Retinal pigment epithelial cell (primary cell): ENCODE data around the gene ENPP7.

ENCODE experiments used
- DNase-seq: peaks from one replicate; pipeline ENCODE4 v3.0.0-alpha.2; 2010; ENCODE audit warnings: low read depth
- H3K4me3 ChIP-seq: 2 replicates; pipeline ENCODE4 v1.5.1; 2011; ENCODE audit warnings: mild to moderate bottlenecking, low read length, control low read depth, moderate library complexity
- CTCF ChIP-seq: conservative IDR thresholded peaks from 2 replicates; pipeline ENCODE4 v1.5.1; 2011; ENCODE audit warnings: low read depth, low read length, control low read depth, inconsistent platforms

Gene ENPP7

GRCh38 chr17:79789943-79790804 lies 59.4 kb downstream of the ENPP7 start:
- no peak overlapping the region for H3K4me3 ChIP-seq
- TF ChIP-seq CTCF: peak; percentile 55
- DNase-seq: no peak

- TF ChIP-seq CTCF: no peak
- DNase-seq: no peak
- no peak overlapping the region for H3K4me3 ChIP-seq
Measured at GRCh38 chr17:79790805-79791734, 60.3 kb downstream of the ENPP7 start.

GRCh38 chr17:79791735-79792161 lies 61.0 kb downstream of the ENPP7 start:
- DNase-seq: no peak
- TF ChIP-seq CTCF: no peak
- no peak overlapping the region for H3K4me3 ChIP-seq
